Esophagus mucosa (tissue), 1 donor: Measurements from ENCODE around the gene PPP1R1C. TPM values are rescaled to one million over a fixed set of nuclear protein-coding genes. Genes with fewer than 3 reads are reported as not detected.
A peak's percentile ranks its signal among the peaks of the same experiment; 100 is the strongest.

Experiments used
- ATAC-seq: fragments of 200-7000 bp; cut with Tn5 transposase; one replicate; pipeline ENCODE4 v1.9.1; 2020
- total RNA-seq: library from RNA; stranded (reverse); gene quantifications from one replicate; pipeline ENCODE4 v1.2.4, GENCODE V29; 2023
- donor health status: DM: yes; HTN: yes; CAD: no.

PPP1R1C gene
- total RNA-seq, 1 donor from 2014 or later, result 1.8 TPM

DNA sequence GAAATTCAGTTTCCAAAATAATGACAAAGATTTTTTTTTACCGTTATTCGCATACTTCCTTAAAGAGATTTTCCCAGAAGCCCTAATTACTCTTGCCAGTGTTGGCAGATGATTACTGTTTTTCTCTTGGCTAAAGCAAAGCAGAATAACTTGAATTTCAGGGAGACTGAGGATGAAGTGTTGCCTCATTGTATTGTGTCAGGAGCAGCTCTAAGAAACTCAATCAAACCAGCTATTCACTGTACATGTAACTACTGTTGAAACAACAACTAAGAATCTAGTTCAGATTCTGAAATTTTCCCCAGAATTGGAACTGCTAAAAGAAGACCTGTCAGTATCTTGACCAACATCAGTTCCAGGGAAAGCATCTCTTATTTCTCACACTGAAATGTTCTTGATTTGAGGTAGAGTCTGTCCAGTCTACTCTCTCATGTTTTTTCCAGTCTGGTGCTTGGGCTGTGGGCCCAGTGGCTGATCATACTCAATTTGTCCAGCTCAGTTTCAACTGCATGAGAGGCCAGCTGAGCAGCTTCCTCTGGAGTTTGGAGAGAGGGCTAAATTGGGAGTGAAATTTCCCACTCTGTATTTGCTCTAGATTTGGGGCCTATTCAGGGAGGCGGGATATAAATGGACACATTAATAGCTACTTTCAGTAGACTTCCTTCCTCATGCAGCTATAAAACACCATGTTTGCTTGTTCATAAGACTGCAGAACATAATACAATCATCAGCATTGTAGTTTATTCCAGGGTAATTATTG is 78.5 kb downstream of the PPP1R1C start:
- peak; percentile 68 for ATAC-seq

DNA sequence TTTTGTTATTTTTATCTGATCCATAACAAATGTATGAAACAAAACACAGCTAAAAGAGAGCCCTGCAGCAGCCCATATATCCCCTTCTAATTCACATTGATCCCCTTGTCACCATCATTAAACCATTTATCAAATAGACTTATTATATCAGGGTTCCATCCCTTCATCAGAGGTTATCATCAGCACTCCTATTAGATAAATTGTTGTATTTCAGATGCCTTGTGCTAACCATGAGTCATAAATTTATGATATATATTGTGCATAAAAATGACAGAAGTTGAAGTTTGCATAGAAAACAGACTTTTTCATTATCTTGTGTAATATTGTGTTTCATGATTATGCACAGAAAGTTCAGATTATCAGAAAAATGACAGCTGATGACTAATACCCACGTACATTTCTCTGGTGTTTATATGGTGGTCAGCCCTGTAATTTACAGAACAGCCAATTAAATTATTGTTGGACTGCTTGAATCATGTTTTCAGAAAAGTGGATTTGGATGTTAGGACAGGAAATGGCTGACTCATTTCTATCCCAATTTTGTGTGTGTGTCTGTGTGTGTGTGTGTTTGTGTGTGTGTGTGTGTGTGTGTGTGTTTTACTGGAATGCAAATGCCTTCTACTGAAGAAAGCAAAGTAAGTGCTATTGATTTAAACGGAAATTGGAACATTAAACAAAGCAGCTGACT is 80.9 kb downstream of the PPP1R1C start:
- no peak for ATAC-seq

GRCh38 chr2:182067393-182067792 is 81.7 kb downstream of the PPP1R1C start:
- no peak for ATAC-seq

- ATAC-seq, result no peak
These were observed 83.2 kb downstream of the PPP1R1C start for GRCh38 chr2:182068811-182069210.

DNA sequence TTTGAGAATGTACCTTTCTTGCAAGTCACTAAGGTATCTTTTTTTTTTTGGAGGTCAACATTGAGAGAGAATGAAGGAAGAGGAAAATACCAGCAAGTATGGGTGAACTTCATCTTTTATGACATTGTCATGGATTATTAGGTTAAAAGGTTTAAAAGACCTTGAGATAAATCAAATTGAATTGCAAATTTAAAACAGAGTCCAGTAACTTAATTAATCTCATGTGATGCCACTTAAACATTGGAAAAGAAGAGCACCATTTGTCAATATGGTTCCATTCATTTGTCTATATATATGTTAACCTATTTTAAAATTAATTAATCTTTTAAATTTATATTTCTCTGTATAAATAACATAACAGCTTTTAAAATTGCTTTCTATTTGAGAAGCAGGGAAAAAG is 83.8 kb downstream of the PPP1R1C start:
- ATAC-seq, result no peak

DNA sequence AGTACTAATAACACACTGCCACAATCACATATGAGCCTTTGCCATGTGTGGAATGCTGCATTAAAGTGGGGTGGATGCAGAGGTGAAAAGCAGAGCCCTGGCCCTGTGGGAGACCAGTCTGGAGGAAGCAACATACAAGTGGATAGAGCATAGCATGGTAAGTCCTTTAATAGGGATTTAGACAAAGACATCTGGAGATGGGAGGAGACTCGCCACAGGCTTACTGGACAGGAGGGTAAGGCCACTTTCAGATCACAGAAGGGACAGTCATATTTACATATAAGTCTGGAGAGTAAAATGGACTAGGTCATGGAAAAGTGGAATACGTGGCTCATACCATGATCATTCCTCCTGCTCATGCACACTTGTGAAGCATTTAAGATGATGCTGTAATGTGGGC is 84.3 kb downstream of the PPP1R1C start:
- ATAC-seq, result no peak

- ATAC-seq, result no peak
These were observed 85.1 kb downstream of the PPP1R1C start for GRCh38 chr2:182070736-182071135.

GRCh38 chr2:182072861-182073260 is 87.2 kb downstream of the PPP1R1C start:
- no peak for ATAC-seq

DNA sequence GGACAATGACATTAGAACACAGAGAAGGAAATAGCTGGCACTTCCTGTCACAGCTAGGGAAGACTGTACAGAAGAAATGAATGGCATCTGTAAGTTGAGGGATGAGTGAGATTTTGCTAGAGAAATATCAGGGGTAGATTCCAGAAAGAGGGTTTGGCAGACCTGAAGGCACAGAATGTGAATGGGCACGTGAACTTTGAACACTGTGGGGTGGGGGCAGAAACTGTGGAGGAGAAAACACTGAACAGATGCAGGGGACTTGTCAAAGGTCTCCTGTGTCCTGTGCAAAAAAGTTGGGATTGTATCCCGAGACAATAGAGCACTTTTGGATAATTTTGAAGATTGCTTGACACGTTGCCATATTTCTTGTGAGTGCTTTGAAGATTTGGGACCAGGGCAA is 88.0 kb downstream of the PPP1R1C start:
- no peak for ATAC-seq

DNA sequence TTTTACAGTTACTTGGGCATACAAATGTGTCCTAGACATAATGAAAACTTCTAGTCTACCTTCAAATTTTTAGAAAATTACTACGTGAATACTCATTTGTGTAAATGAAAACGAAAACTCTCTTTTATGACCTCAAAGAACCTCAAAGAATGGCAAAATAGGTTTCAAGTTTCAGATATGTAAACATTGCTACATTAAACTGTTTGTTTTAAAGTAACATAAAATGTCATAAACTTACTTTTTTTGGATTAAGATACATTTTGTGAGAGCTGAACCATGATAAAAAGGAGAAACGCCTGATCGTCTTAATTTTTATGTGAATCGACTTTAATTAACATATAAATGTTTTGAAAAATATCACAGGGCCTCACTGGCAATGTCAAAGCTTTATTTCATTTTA is 91.4 kb downstream of the PPP1R1C start:
- ATAC-seq, result no peak

DNA sequence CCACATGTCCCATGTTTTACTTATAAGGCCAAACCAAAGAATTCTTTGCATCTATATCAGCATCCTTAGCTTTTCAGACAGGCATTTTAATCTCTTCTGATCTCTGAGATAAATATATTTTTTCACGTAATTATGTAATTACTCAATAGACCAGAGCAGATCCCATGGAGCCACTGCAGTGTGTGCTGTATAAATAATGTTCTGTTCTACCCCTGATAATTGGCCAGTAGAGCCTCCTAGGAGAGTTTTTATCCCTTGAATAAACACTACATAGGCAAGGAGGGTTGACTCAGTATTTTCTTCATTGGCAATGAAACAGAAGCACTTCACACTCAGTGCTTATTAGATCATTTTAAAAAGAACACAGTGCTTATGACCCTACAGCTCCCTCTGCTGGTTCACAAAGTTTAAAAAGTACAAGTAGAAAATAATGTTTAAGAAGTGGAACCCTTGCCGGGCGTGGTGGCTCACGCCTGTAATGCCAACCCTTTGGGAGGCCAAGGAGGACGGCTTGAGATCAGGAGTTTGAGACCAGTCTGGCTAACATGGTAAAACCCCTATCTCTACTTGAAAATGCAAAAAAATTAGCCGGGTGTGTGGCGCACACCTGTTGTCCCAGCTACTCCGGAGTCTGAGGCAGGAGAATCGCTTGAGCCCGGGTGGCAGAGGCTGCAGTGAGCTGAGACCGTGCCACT is 91.9 kb downstream of the PPP1R1C start:
- ATAC-seq, result peak; percentile 88

- ATAC-seq, result no peak
These were observed 93.4 kb downstream of the PPP1R1C start for GRCh38 chr2:182078988-182079602.

DNA sequence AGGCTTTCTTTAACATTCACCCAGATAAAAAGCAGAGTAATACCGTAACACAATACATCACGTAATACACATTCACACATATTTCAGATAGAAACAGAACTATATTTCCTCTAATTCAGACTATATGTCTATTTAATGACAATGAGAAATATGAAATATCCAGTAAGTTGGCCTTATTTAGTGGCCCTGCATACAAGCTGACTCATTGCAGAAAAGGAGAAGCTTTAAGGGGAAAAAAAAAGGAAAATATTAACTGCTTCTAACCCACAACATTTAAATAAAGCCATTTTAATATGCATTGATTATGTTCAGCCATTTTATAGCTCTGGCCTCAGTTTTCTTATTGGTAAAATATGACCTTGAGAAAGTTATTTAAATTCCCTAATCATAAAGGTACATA is 94.8 kb downstream of the PPP1R1C start:
- ATAC-seq, result no peak

GRCh38 chr2:182081602-182082260 is 96.1 kb downstream of the PPP1R1C start:
- ATAC-seq, result no peak

DNA sequence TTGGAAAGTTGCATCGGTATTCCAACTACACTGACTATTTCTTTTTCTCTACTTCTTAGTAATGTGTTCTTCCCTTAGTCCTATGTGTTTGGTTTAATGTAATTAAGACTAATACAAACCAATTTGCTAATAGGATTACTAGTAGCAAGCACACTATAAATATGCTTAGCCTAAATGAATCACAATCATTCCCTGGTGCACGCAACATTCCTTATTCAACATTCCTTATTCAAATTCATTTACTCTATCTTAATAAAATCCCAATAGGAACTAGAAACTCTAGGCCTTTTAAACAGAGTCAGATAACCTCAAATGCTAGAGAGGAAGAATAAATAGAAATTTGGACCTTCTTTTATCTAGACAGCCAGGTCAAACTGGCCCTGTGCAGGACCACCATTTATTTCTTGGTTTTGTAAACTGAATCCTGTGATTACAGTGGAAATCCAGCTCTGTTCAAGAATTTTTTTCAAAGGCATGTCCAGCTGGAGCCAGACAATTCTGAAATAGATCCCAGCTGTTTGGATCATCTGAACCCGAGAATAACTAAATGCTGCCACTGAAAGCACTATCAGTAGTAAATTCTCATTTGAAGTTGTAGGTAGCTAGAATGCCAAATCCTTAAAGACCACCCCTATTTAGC is 103.1 kb downstream of the PPP1R1C start:
- no peak for ATAC-seq

- no peak for ATAC-seq
These were observed 104.8 kb downstream of the PPP1R1C start for GRCh38 chr2:182090486-182090885.

- no peak for ATAC-seq
These were observed 112.0 kb downstream of the PPP1R1C start for GRCh38 chr2:182097571-182098164.

- ATAC-seq, result no peak
These were observed 113.0 kb downstream of the PPP1R1C start for GRCh38 chr2:182098648-182099047.

DNA sequence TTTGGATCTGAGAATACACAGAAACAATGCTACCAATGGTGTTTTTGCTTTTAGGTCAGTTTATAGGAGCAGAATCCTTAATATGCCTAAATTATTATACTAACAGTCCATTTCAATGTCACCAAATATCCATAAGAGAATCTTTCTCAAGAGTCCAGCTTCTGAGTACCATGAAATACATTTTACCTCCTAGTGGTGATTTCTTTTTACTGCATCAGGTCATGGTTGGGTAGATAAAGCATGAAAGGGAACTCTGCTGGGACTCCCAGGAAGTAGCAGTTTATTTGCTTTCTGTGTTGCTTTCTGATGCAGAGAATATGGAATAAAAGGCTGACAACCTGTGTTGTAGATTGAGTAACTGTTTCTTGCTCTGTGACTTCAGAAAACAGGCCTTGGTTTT is 115.6 kb downstream of the PPP1R1C start:
- ATAC-seq, result no peak

DNA sequence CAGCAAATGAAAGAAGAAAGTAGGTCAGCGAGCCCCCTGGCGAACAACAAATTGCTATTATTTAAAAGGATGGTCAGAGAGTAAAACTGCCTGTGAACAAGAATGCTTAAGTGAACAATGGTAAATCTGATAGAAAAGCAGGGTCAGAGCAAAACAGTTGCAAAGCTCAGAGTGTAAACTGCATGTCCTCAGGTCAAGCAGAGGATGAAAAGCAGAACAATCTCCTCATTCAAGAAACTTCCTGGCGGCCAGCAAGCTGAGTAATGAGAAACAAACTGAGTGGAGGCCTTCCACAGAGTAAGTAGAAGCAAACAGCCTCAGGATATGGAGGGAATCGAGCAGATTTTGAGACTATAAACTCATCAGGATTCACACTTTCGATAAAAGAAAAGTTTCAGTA is 117.9 kb downstream of the PPP1R1C start:
- ATAC-seq, result no peak

DNA sequence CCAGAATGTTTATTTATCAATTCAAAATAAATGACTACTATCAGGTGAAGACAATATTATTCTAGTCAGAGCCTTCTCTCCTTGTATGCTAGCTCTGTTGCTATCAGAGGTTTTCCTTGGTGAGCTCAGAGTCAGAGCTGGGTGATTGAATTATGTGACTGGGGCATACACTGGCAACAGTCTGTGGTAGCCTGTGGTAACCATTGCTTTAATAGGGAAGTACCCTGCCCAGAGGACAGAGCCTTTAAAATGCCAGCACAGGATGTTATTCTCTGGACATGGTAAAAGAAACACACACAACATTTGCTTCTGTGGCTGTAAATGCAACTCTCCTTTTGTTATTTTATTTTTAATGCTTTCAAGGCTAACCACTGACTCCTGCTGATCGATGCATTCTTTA is 124.7 kb downstream of the PPP1R1C start:
- ATAC-seq, result no peak

GRCh38 chr2:182113334-182113733 is 127.7 kb downstream of the PPP1R1C start:
- no peak for ATAC-seq
